Measurements from ENCODE around the gene CCDC187.

DNA sequence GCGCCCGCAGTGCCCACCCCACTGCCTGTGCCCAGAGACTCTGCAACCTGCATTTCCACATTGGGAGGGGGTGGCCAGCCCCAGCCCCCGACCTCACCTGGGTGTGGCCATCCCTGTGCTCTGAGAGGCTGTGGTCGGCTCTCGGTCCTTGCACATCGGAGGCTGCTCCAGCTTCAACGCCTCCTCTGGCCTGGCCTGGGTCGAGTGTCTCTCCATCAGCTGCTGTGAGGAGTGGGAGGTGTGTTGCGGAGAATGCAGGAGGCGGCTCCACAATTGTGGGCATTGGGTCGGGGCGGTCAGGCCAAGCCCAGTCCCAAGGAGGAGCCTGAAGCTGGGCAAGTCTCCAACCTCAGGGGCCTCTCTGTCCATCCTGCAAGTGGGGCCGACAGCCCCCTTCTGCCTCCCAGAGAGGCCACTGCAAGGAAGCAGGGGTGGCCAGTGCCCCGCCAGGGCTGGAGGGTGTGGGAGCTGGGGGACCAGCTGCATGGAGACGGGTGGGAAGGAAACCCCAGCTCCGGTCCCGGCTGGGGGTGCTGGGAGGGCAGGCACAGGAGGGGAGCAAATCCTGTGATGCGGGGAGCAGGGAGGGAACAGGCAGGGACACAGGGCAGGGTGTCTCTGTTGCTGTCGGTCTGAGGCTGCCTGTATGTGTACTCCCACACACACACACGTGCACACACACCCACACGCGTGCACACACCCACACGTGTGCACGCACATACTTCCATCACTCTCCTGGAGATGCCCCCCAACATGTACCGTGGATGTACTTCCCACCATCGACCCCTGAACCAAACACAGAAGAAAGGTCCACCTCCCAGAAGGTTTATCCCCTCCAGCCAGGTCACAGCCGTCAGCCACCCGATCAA lies 28.9 kb downstream of the CCDC187 start:
- TF ChIP-seq, protein P1, sequence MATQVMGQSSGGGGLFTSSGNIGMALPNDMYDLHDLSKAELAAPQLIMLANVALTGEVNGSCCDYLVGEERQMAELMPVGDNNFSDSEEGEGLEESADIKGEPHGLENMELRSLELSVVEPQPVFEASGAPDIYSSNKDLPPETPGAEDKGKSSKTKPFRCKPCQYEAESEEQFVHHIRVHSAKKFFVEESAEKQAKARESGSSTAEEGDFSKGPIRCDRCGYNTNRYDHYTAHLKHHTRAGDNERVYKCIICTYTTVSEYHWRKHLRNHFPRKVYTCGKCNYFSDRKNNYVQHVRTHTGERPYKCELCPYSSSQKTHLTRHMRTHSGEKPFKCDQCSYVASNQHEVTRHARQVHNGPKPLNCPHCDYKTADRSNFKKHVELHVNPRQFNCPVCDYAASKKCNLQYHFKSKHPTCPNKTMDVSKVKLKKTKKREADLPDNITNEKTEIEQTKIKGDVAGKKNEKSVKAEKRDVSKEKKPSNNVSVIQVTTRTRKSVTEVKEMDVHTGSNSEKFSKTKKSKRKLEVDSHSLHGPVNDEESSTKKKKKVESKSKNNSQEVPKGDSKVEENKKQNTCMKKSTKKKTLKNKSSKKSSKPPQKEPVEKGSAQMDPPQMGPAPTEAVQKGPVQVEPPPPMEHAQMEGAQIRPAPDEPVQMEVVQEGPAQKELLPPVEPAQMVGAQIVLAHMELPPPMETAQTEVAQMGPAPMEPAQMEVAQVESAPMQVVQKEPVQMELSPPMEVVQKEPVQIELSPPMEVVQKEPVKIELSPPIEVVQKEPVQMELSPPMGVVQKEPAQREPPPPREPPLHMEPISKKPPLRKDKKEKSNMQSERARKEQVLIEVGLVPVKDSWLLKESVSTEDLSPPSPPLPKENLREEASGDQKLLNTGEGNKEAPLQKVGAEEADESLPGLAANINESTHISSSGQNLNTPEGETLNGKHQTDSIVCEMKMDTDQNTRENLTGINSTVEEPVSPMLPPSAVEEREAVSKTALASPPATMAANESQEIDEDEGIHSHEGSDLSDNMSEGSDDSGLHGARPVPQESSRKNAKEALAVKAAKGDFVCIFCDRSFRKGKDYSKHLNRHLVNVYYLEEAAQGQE (IDR thresholded peaks at IDR 0.05; ENCODE audit: insufficient read depth in 1 of 2, low read depth in 2 of 2, low read length in 2 of 2) = no peak
- no peak for TF ChIP-seq POLR2AphosphoS5 (IDR thresholded peaks at IDR 0.05; ENCODE audit: low read depth, low read length)
- no peak for TF ChIP-seq SIN3A (IDR thresholded peaks at IDR 0.05; ENCODE audit: borderline replicate concordance, insufficient read depth, low read length)
- no peak for TF ChIP-seq TAF1 (IDR thresholded peaks at IDR 0.05; ENCODE audit: borderline replicate concordance, insufficient read depth, low read length)
- no peak for TF ChIP-seq FOXP2 (optimal IDR thresholded peaks at IDR 0.05; ENCODE audit: borderline replicate concordance, extremely low read depth, extremely low read length, insufficient read depth)

All from PFSK-1 (cell line).